H1 (cell line): ENCODE measurements around the gene SH2B3. TPM values are rescaled to one million over a fixed set of nuclear protein-coding genes. Genes with fewer than 3 reads are reported as not detected.

Experiments used
- ASH2L ChIP-seq: fragments of 200-600, 300-600 bp; sonication (generic); IDR thresholded peaks from one replicate; pipeline ENCODE4 v1.7.1; 2017; ENCODE audit warnings: low read length
- BACH1 ChIP-seq: IDR thresholded peaks from 2 replicates; pipeline ENCODE4 v1.6.1; 2012; ENCODE audit warnings: low read length, improper control_type of control experiment
- BRCA1 ChIP-seq: IDR thresholded peaks from 2 replicates; pipeline ENCODE4 v1.6.1; 2012; ENCODE audit warnings: low read depth, low read length, improper control_type of control experiment
- CBX8 ChIP-seq: fragments of 300-800, 300-1000 bp; sonication (generic); IDR thresholded peaks from 2 replicates; pipeline ENCODE4 v1.7.1; 2016; ENCODE audit warnings: low read depth, low read length, borderline replicate concordance
- CTBP2 ChIP-seq: IDR thresholded peaks from 2 replicates; pipeline ENCODE4 v1.7.0; 2011; ENCODE audit warnings: borderline replicate concordance, mild to moderate bottlenecking, moderate library complexity, mixed read lengths, low read length; ENCODE audit not compliant: insufficient read depth, insufficient read length
- EGR1 ChIP-seq: IDR thresholded peaks from 2 replicates; pipeline ENCODE4 v1.6.1; 2011; ENCODE audit warnings: low read depth, low read length, borderline replicate concordance
- FOSL1 ChIP-seq: IDR thresholded peaks from 2 replicates; pipeline ENCODE4 v1.6.1; 2011; ENCODE audit warnings: mild to moderate bottlenecking, low read depth, low read length, moderate library complexity; ENCODE audit not compliant: insufficient read depth
- HDAC6 ChIP-seq: IDR thresholded peaks from one replicate; pipeline ENCODE4 v1.7.1; 2012; ENCODE audit warnings: low read depth, mild to moderate bottlenecking, inconsistent platforms, low read length, moderate library complexity
- JUND ChIP-seq: IDR thresholded peaks from 2 replicates; pipeline ENCODE4 v1.6.1; 2011; ENCODE audit warnings: mild to moderate bottlenecking, improper control_type of control experiment, low read length
- KDM1A ChIP-seq: fragments of 200-600, 300-600 bp; sonication (generic); IDR thresholded peaks from 2 replicates; pipeline ENCODE4 v1.7.1; 2016; ENCODE audit warnings: mild to moderate bottlenecking, low read length, borderline replicate concordance
- KDM5A ChIP-seq: fragments of 200-600 bp; IDR thresholded peaks from 2 replicates; pipeline ENCODE4 v1.7.1; 2012; ENCODE audit warnings: mild to moderate bottlenecking, low read length, inconsistent platforms, mixed read lengths
- MAX ChIP-seq: IDR thresholded peaks from 2 replicates; pipeline ENCODE4 v1.6.1; 2012; ENCODE audit warnings: inconsistent platforms
- NANOG ChIP-seq: IDR thresholded peaks from 2 replicates; pipeline ENCODE4 v1.6.1; 2011; ENCODE audit warnings: low read length, low read depth, mild to moderate bottlenecking, inconsistent platforms; ENCODE audit not compliant: insufficient read depth, poor library complexity, severe bottlenecking
- POLR2AphosphoS5 ChIP-seq: IDR thresholded peaks from 2 replicates; pipeline ENCODE4 v1.6.1; 2011; ENCODE audit warnings: low read depth, low read length
- RAD21 ChIP-seq, 2 experiments: IDR thresholded peaks in 1 of 2; conservative IDR thresholded peaks in 1 of 2; 2 replicates each; pipeline ENCODE4 v1.6.1; 2011; ENCODE audit warnings: low read depth in 2 of 2, low read length in 2 of 2, improper control_type of control experiment in 1 of 2, inconsistent platforms in 1 of 2, mild to moderate bottlenecking in 1 of 2, moderate library complexity in 1 of 2
- RBBP5 ChIP-seq: IDR thresholded peaks from 2 replicates; pipeline ENCODE4 v1.7.1; 2012; ENCODE audit warnings: low read depth, mild to moderate bottlenecking, inconsistent platforms, low read length, moderate library complexity, borderline replicate concordance
- RFX5 ChIP-seq: IDR thresholded peaks from 2 replicates; pipeline ENCODE4 v1.6.1; 2011; ENCODE audit warnings: low read depth, low read length, improper control_type of control experiment, borderline replicate concordance
- SP1 ChIP-seq: IDR thresholded peaks from 2 replicates; pipeline ENCODE4 v1.6.1; 2011; ENCODE audit warnings: low read depth, low read length
- SUZ12 ChIP-seq: fragments of 200-600 bp; sonication (generic); IDR thresholded peaks from 2 replicates; pipeline ENCODE4 v1.6.1; 2012; ENCODE audit warnings: mild to moderate bottlenecking, inconsistent platforms, low read length, moderate library complexity, mixed read lengths
- TAF7 ChIP-seq: optimal IDR thresholded peaks from 2 replicates; pipeline ENCODE3; 2011; ENCODE audit warnings: low read depth, mild to moderate bottlenecking, inconsistent platforms, low read length, moderate library complexity, borderline replicate concordance
- TCF12 ChIP-seq: IDR thresholded peaks from 2 replicates; pipeline ENCODE4 v1.6.1; 2011; ENCODE audit warnings: low read depth, mild to moderate bottlenecking, low read length
- TEAD4 ChIP-seq: IDR thresholded peaks from 2 replicates; pipeline ENCODE4 v1.6.1; 2012; ENCODE audit warnings: low read depth, low read length, inconsistent platforms, mixed read lengths
- polyA plus RNA-seq, 7 experiments: library from polyadenylated mRNA; depleted of rRNA in 3 of 7; stranded (reverse) in 5 of 7; unstranded in 2 of 7; fragments of >200 nt in 5 of 7; fragments of 200-250 nt in 2 of 7; gene quantifications; 1 replicate in 5 of 7; 2 replicates in 1 of 7; 4 replicates in 1 of 7; pipeline versions ENCODE4 v1.2.1 to v1.2.3, GENCODE V29; 2011 to 2013; ENCODE audit warnings: missing spikeins in 2 of 7, mixed read lengths in 2 of 7
- total RNA-seq: library from RNA; stranded (reverse); fragmentation: NEBNext Ultra II Directional; extraction: Animal tissue kit (Norgen Biotek cat#: 25700); gene quantifications from 2 replicates; pipeline ENCODE4 v1.2.1, GENCODE V29; 2021
- TF ChIP-seq, protein P1 (sequence below): IDR thresholded peaks from 2 replicates; pipeline ENCODE4 v1.6.1; 2012; ENCODE audit warnings: inconsistent platforms

Gene SH2B3
- total and polyA plus RNA-seq, 2 of the 8 experiments (the other 6 are each of a cell fraction or from before 2014, with no cell fraction given), result 20.8 to 34.1 TPM

DNA sequence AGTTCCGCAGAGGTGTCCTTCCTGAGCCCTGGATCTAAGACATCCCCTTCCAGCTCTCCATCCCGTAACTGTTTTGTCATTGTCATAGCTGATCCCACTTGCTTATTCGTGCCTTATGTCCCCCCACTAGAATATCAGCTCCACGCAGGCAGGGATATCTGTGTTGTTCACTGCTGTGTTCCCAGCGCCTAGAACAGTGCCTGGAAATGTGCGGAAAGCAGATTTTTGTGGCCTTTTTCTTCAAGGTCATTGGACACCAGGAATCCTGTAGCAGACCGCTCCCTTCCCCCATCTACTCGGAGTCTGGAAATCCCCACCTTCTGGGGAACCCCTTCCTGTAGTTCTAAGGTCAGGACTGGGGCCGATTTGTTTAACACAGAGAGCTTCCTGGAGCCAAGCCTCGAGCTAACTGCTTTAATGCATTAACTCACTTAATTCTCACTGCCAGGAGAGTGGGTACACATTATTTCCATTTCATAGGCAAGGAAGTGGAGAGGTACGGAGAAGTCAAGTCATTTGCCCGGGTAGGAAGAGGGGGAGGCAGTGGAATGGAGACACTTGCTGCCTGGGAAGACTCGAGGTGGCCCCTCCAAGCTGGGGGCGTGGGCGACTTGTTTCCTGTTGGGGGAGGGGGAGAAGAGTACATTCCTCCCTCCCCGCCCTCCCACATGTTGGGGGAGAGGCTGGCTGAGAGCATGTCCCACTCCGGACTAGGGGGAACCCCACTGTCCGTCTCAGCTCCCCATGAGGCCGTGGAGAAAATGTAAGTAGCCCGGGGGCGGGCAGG, 1.2 kb upstream of the SH2B3 start (continued):
- TF ChIP-seq RAD21 (IDR thresholded peaks at IDR 0.05 in 1 of 2, conservative IDR thresholded peaks at IDR 0.05 in 1 of 2; ENCODE audit: low read depth in 2 of 2, low read length in 2 of 2) (no peak), NANOG (no peak), CBX8 (no peak), POLR2AphosphoS5 (peak; percentile 10; the same call in 1 of the 2 replicates), TCF12 (no peak), KDM1A (no peak; the same call in 1 of the 2 replicates), MAX (peak; percentile 50; the same call in 1 of the 2 replicates), SUZ12 (no peak), BACH1 (peak; percentile 49; the same call in 1 of the 2 replicates), TEAD4 (peak; percentile 68; the same call in 1 of the 2 replicates), TAF7 (no peak), CTBP2 (no peak), EGR1 (peak; percentile 91; the same call in 1 of the 2 replicates), FOSL1 (no peak), KDM5A (no peak), RBBP5 (peak; percentile 90; the same call in 1 of the 2 replicates), SP1 (0 out of 2 replicates have a peak, but pooled peaks have one; percentile 33), JUND (no peak), RFX5 (no peak), HDAC6 (no peak), BRCA1 (no peak), ASH2L (peak; percentile 97)
- TF ChIP-seq, protein P1, sequence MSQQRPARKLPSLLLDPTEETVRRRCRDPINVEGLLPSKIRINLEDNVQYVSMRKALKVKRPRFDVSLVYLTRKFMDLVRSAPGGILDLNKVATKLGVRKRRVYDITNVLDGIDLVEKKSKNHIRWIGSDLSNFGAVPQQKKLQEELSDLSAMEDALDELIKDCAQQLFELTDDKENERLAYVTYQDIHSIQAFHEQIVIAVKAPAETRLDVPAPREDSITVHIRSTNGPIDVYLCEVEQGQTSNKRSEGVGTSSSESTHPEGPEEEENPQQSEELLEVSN, result 0 out of 2 replicates have a peak, but pooled peaks have one; percentile 11
